Upper lobe of left lung (tissue), 6 donors: Measurements from ENCODE around the gene MRPL17. TPM values are rescaled to one million over a fixed set of nuclear protein-coding genes. Genes with fewer than 3 reads are reported as not detected.
A peak's percentile ranks its signal among the peaks of the same experiment; 100 is the strongest.
"Not testable (repeated sequence)": the region's sequence is repeated elsewhere in the genome, so short reads cannot be mapped to it uniquely, and the experiment has no call there.

ENCODE experiments used
- ATAC-seq, 2 donors: fragments of 200-7000 bp; cut with Tn5 transposase; one replicate each; pipeline ENCODE4 v1.9.1; 2022; ENCODE audit warnings: mild to moderate bottlenecking in 2 of 2, moderate library complexity in 2 of 2; ENCODE audit not compliant: low FRiP score in 2 of 2
- DNase-seq, 2 donors: peaks; one replicate each; pipeline ENCODE4 v3.0.0-alpha.2; 2019 to 2020
- H3K27ac ChIP-seq, 4 donors: fragments of 200-600 bp; sonication (generic); one replicate each; pipeline ENCODE4 v1.5.1; 2016 to 2019
- H3K27me3 ChIP-seq, 4 donors: fragments of 200-600 bp; sonication (generic); one replicate each; pipeline ENCODE4 v1.5.1; 2017 to 2019
- H3K36me3 ChIP-seq, 4 donors: fragments of 200-600 bp; sonication (generic); one replicate each; pipeline ENCODE4 v1.5.1; 2016 to 2019
- H3K4me1 ChIP-seq, 4 donors: fragments of 200-600 bp; sonication (generic); one replicate each; pipeline ENCODE4 v1.5.1; 2018 to 2019
- H3K4me3 ChIP-seq, 4 donors: fragments of 200-600 bp; sonication (generic); one replicate each; pipeline ENCODE4 v1.5.1; 2017 to 2019; ENCODE audit warnings: mild to moderate bottlenecking in 2 of 4, moderate library complexity in 1 of 4
- H3K9me3 ChIP-seq, 4 donors: fragments of 200-600 bp; sonication (generic); one replicate each; pipeline ENCODE4 v1.5.1; 2018 to 2019
- CTCF ChIP-seq, 6 experiments: fragments of 450-650 bp in 4 of 6; fragments of 200-600 bp in 2 of 6; sonication (generic) in 2 of 6; IDR thresholded peaks; one replicate each; pipeline ENCODE4 v1.5.1; 2016 to 2019; ENCODE audit warnings: antibody characterized with exemption in 6 of 6
- EP300 ChIP-seq, 4 donors: sonication (generic); formaldehyde crosslinking; IDR thresholded peaks; one replicate each; pipeline ENCODE4 v1.5.1; 2017; ENCODE audit warnings: antibody characterized with exemption in 4 of 4, control low read depth in 2 of 4
- POLR2A ChIP-seq, 4 donors: fragments of 450-650 bp; IDR thresholded peaks; one replicate each; pipeline ENCODE4 v1.5.1; 2016 to 2017; ENCODE audit warnings: antibody characterized with exemption in 4 of 4, mild to moderate bottlenecking in 2 of 4
- POLR2AphosphoS5 ChIP-seq, 2 donors: sonication (generic); formaldehyde crosslinking; IDR thresholded peaks; one replicate each; pipeline ENCODE4 v1.5.1; 2017; ENCODE audit warnings: antibody characterized with exemption in 2 of 2
- WGBS, 2 donors: methylation state at CpG; one replicate each; pipeline ENCODE4 v1.1.5; 2017 to 2018; 5-methylcytosine and 5-hydroxymethylcytosine counted together
- total RNA-seq, 6 donors: library from RNA; depleted of rRNA in 4 of 6; stranded (reverse); fragments of >200 nt in 4 of 6; gene quantifications; one replicate each; pipeline versions ENCODE4 v1.1.0 to v1.2.1, GENCODE V29; 2016 to 2021
- donor health status: DM: no; HTN: no; CAD: no; lungs with moderate emphysema.
- donor health status: DM: no; HTN: yes; CAD: no; lungs with severe emphysema.

Gene MRPL17
- total RNA-seq, 6 donors from 2014 or later, result 12.6 to 49.2 (median 22.8) TPM

GRCh38 chr11:6693342-6694228, 10.4 kb upstream of the MRPL17 start:
- Histone ChIP-seq H3K4me1 (peaks cover 13 to 25% (median 23%) of the 10 kb centered on the region in 4 donors), H3K9me3 (no peaks in the 10 kb centered on the region), H3K27ac (peak overlapping the region; percentile 25 to 71 (median 50)), H3K4me3 (no peak overlapping the region), H3K36me3 (no peaks in the 10 kb centered on the region), H3K27me3 (no peaks in the 10 kb centered on the region)
- peak in 1 of 2 donors; percentile 45 for DNase-seq
- TF ChIP-seq POLR2AphosphoS5 (IDR thresholded peaks at IDR 0.05), result no peak
- TF ChIP-seq EP300 (IDR thresholded peaks at IDR 0.05), result no peak
- TF ChIP-seq POLR2A (IDR thresholded peaks at IDR 0.05), result no peak
- TF ChIP-seq CTCF (IDR thresholded peaks at IDR 0.05), result no peak
- ATAC-seq, result peak in 1 of 2 donors; percentile 87
- WGBS, 2 donors, result 92 to 100% methylated on average over 1 of the region's 1 CpG

GRCh38 chr11:6692128-6692527, 9.0 kb upstream of the MRPL17 start:
- no peaks in the 10 kb centered on the region for H3K27me3 ChIP-seq
- no peak for ATAC-seq

GRCh38 chr11:6690431-6691132, 7.4 kb upstream of the MRPL17 start:
- not testable (repeated sequence) for H3K9me3 ChIP-seq, H3K36me3 ChIP-seq, H3K4me3 ChIP-seq, ATAC-seq, H3K27ac ChIP-seq, H3K27me3 ChIP-seq, DNase-seq
- 65 to 72% methylated on average over 8 to 9 of the region's 11 CpGs for WGBS, 2 donors
- H3K4me1 ChIP-seq, result peaks cover 6 to 20% (median 17%) of the 10 kb centered on the region in 4 donors

More at GRCh38 chr11:6692128-6692527, 9.0 kb upstream of the MRPL17 start:
- no peaks in the 10 kb centered on the region for H3K36me3 ChIP-seq
- DNase-seq, result no peak
- no peak overlapping the region for H3K4me3 ChIP-seq
- TF ChIP-seq POLR2AphosphoS5 (IDR thresholded peaks at IDR 0.05) (no peak), POLR2A (IDR thresholded peaks at IDR 0.05) (no peak), CTCF (IDR thresholded peaks at IDR 0.05) (no peak), EP300 (IDR thresholded peaks at IDR 0.05) (no peak)
- no peaks in the 10 kb centered on the region for H3K9me3 ChIP-seq
- peaks cover 13 to 25% (median 23%) of the 10 kb centered on the region in 4 donors for H3K4me1 ChIP-seq
- H3K27ac ChIP-seq, result no peak overlapping the region

- no peak for TF ChIP-seq EP300 (IDR thresholded peaks at IDR 0.05)
- TF ChIP-seq POLR2A (IDR thresholded peaks at IDR 0.05), result no peak
- TF ChIP-seq CTCF (IDR thresholded peaks at IDR 0.05), result no peak
- H3K36me3 ChIP-seq, result no peaks in the 10 kb centered on the region
- 72 to 75% methylated on average over 4 of the region's 4 CpGs for WGBS, 2 donors
- no peaks in the 10 kb centered on the region for H3K9me3 ChIP-seq
- H3K27me3 ChIP-seq, result no peaks in the 10 kb centered on the region
- H3K4me1 ChIP-seq, result peaks cover 3 to 4% (median 3%) of the 10 kb centered on the region in 4 donors
- ATAC-seq (no peak), DNase-seq (no peak)
- no peak overlapping the region for H3K4me3 ChIP-seq
- H3K27ac ChIP-seq, result no peak overlapping the region
Measured at GRCh38 chr11:6687876-6688275, 4.7 kb upstream of the MRPL17 start.

GRCh38 chr11:6686006-6686405, 2.9 kb upstream of the MRPL17 start:
- Histone ChIP-seq H3K27ac (no peak overlapping the region), H3K4me1 (peaks cover 14 to 20% (median 17%) of the 10 kb centered on the region in 4 donors), H3K9me3 (no peaks in the 10 kb centered on the region), H3K27me3 (no peaks in the 10 kb centered on the region), H3K4me3 (no peak overlapping the region), H3K36me3 (peaks cover 0 to 9% (median 0%) of the 10 kb centered on the region in 4 donors)
- ATAC-seq (no peak), DNase-seq (no peak)
- TF ChIP-seq POLR2A (IDR thresholded peaks at IDR 0.05) (no peak), POLR2AphosphoS5 (IDR thresholded peaks at IDR 0.05) (no peak), CTCF (IDR thresholded peaks at IDR 0.05) (no peak), EP300 (IDR thresholded peaks at IDR 0.05) (no peak)

- DNase-seq, result peak in 1 of 2 donors; percentile 5
- Histone ChIP-seq H3K4me3 (peak overlapping the region in 2 of 4 donors; percentile 78 to 80), H3K27ac (peak overlapping the region; percentile 84 to 94 (median 92)), H3K36me3 (peaks cover 0 to 19% (median 0%) of the 10 kb centered on the region in 4 donors), H3K4me1 (peaks cover 14 to 26% (median 19%) of the 10 kb centered on the region in 4 donors)
- H3K9me3 ChIP-seq, ATAC-seq, H3K27me3 ChIP-seq: not testable (repeated sequence)
- WGBS, 2 donors, result 91 to 95% methylated on average over 14 of the region's 14 CpGs
Measured at GRCh38 chr11:6684068-6684467, 928 bp upstream of the MRPL17 start.
